Activated gamma-delta T cell treated with Interleukin-2 at 50 U/mL for 16 hours (primary cell): Measurements from ENCODE around the gene B4GALT2.

Experiments used
- DNase-seq: peaks from one replicate; pipeline ENCODE4 v3.0.0-alpha.2; 2020

The B4GALT2 gene

GRCh38 chr1:43978551-43979260, at the start of gene B4GALT2:
TSS of gene B4GALT2 (plus strand) at chr1:43979210. CDS start at chr1:43981161, 1,951 bp downstream.
- DNase-seq = no peak

- no peak for DNase-seq
Observed at GRCh38 chr1:43930168-43930948, 48.7 kb upstream of the B4GALT2 start.

GRCh38 chr1:43930949-43931275, 48.1 kb upstream of the B4GALT2 start:
- DNase-seq = no peak

- no peak for DNase-seq
Observed at GRCh38 chr1:43931711-43932660, 47.0 kb upstream of the B4GALT2 start.

GRCh38 chr1:43932786-43933385, 46.1 kb upstream of the B4GALT2 start:
- no peak for DNase-seq

GRCh38 chr1:43933386-43934100, 45.5 kb upstream of the B4GALT2 start, which contains the start of gene ARTN:
TSS of gene ARTN (plus strand) at chr1:43933801. CDS start at chr1:43935657, 1,856 bp downstream.
- no peak for DNase-seq

GRCh38 chr1:43934101-43934985, 44.7 kb upstream of the B4GALT2 start:
- DNase-seq = peak; percentile 41

GRCh38 chr1:43934986-43935324, 44.1 kb upstream of the B4GALT2 start:
- DNase-seq = no peak

GRCh38 chr1:43935711-43936427, 43.1 kb upstream of the B4GALT2 start:
- DNase-seq = no peak

- no peak for DNase-seq
Observed at GRCh38 chr1:43936431-43937151, 42.4 kb upstream of the B4GALT2 start.

GRCh38 chr1:43937179-43937865, 41.7 kb upstream of the B4GALT2 start:
- DNase-seq = no peak

GRCh38 chr1:43938383-43938782, 40.6 kb upstream of the B4GALT2 start:
- no peak for DNase-seq

GRCh38 chr1:43938892-43939587, 40.0 kb upstream of the B4GALT2 start:
- no peak for DNase-seq

GRCh38 chr1:43942411-43942810, 36.6 kb upstream of the B4GALT2 start:
- no peak for DNase-seq

GRCh38 chr1:43944860-43945259, 34.1 kb upstream of the B4GALT2 start:
- no peak for DNase-seq

GRCh38 chr1:43945674-43946235, 33.3 kb upstream of the B4GALT2 start:
- no peak for DNase-seq

GRCh38 chr1:43946236-43947060, 32.6 kb upstream of the B4GALT2 start, which contains the start of gene IPO13:
TSS of gene IPO13 (plus strand) at chr1:43946950. CDS start at chr1:43947601, 651 bp downstream.
- peak; percentile 92 for DNase-seq
